DOHH2 (cell line): ENCODE measurements around the gene ARL13A.

ENCODE experiments used
- EZH2phosphoT487 ChIP-seq: fragments of 200-600 bp; sonication (generic); IDR thresholded peaks from 2 replicates; pipeline ENCODE4 v1.6.1; 2017; ENCODE audit warnings: borderline replicate concordance, mild to moderate bottlenecking, antibody characterized with exemption, low read length, moderate library complexity, mixed read lengths
- TF ChIP-seq, protein P1 (sequence below): fragments of 200-600 bp; sonication (generic); IDR thresholded peaks from one replicate; pipeline ENCODE4 v1.5.1; 2014; ENCODE audit warnings: antibody characterized with exemption, mild to moderate bottlenecking, low read depth, low read length; ENCODE audit not compliant: poor library complexity, severe bottlenecking

GRCh38 chrX:100924375-100924774 lies 45.1 kb upstream of the ARL13A start:
- TF ChIP-seq, protein P1, sequence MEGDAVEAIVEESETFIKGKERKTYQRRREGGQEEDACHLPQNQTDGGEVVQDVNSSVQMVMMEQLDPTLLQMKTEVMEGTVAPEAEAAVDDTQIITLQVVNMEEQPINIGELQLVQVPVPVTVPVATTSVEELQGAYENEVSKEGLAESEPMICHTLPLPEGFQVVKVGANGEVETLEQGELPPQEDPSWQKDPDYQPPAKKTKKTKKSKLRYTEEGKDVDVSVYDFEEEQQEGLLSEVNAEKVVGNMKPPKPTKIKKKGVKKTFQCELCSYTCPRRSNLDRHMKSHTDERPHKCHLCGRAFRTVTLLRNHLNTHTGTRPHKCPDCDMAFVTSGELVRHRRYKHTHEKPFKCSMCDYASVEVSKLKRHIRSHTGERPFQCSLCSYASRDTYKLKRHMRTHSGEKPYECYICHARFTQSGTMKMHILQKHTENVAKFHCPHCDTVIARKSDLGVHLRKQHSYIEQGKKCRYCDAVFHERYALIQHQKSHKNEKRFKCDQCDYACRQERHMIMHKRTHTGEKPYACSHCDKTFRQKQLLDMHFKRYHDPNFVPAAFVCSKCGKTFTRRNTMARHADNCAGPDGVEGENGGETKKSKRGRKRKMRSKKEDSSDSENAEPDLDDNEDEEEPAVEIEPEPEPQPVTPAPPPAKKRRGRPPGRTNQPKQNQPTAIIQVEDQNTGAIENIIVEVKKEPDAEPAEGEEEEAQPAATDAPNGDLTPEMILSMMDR = no peak
- TF ChIP-seq EZH2phosphoT487 = no peak
